ENCODE results near the gene STXBP5L.

Gene STXBP5L

GRCh38 chr3:121111914-121112612 lies 204.1 kb downstream of the STXBP5L start:
- no peak for TF ChIP-seq CTCF (conservative IDR thresholded peaks at IDR 0.05; ENCODE audit: low read depth, low read length)
- H3K79me2 ChIP-seq (ENCODE audit: insufficient read depth, low read depth): no peaks in the 10 kb centered on the region
- no peak overlapping the region for H3K9ac ChIP-seq
- H3K4me3 ChIP-seq (IDR thresholded peaks at IDR 0.05; ENCODE audit: insufficient read depth, low read depth, low read length): no peak overlapping the region
- H3K4me2 ChIP-seq: no peak overlapping the region
- H3K27me3 ChIP-seq (ENCODE audit: insufficient read depth, low read depth): no peaks in the 10 kb centered on the region
- no peaks in the 10 kb centered on the region for H3K4me1 ChIP-seq (ENCODE audit: low read depth, poor library complexity, severe bottlenecking)
- H3K27ac ChIP-seq: no peak overlapping the region
- no peak overlapping the region for H2AFZ ChIP-seq (ENCODE audit: low read depth)
- no peaks in the 10 kb centered on the region for H4K20me1 ChIP-seq (ENCODE audit: insufficient read depth)
- no peaks in the 10 kb centered on the region for H3K36me3 ChIP-seq (ENCODE audit: insufficient read depth)

GRCh38 chr3:121126033-121126706 lies 218.2 kb downstream of the STXBP5L start:
- Histone ChIP-seq H4K20me1 (ENCODE audit: insufficient read depth) (no peaks in the 10 kb centered on the region), H3K4me1 (ENCODE audit: low read depth, poor library complexity, severe bottlenecking) (no peaks in the 10 kb centered on the region), H3K9ac (no peak overlapping the region), H3K27me3 (ENCODE audit: insufficient read depth, low read depth) (no peaks in the 10 kb centered on the region), H3K79me2 (ENCODE audit: insufficient read depth, low read depth) (no peaks in the 10 kb centered on the region), H3K4me2 (no peak overlapping the region), H3K27ac (no peak overlapping the region), H2AFZ (ENCODE audit: low read depth) (no peak overlapping the region), H3K4me3 (IDR thresholded peaks at IDR 0.05; ENCODE audit: insufficient read depth, low read depth, low read length) (no peak overlapping the region), H3K36me3 (ENCODE audit: insufficient read depth) (no peaks in the 10 kb centered on the region)
- no peak for TF ChIP-seq CTCF (conservative IDR thresholded peaks at IDR 0.05; ENCODE audit: low read depth, low read length)

GRCh38 chr3:121126707-121127035 lies 218.7 kb downstream of the STXBP5L start:
- no peak overlapping the region for H3K27ac ChIP-seq
- no peaks in the 10 kb centered on the region for H3K36me3 ChIP-seq (ENCODE audit: insufficient read depth)
- TF ChIP-seq CTCF (conservative IDR thresholded peaks at IDR 0.05; ENCODE audit: low read depth, low read length): no peak
- no peak overlapping the region for H2AFZ ChIP-seq (ENCODE audit: low read depth)
- no peaks in the 10 kb centered on the region for H3K27me3 ChIP-seq (ENCODE audit: insufficient read depth, low read depth)
- no peaks in the 10 kb centered on the region for H3K4me1 ChIP-seq (ENCODE audit: low read depth, poor library complexity, severe bottlenecking)
- no peaks in the 10 kb centered on the region for H3K79me2 ChIP-seq (ENCODE audit: insufficient read depth, low read depth)
- H3K4me3 ChIP-seq (IDR thresholded peaks at IDR 0.05; ENCODE audit: insufficient read depth, low read depth, low read length): no peak overlapping the region
- no peak overlapping the region for H3K9ac ChIP-seq
- H3K4me2 ChIP-seq: no peak overlapping the region
- no peaks in the 10 kb centered on the region for H4K20me1 ChIP-seq (ENCODE audit: insufficient read depth)

GRCh38 chr3:121152573-121152972 lies 244.6 kb downstream of the STXBP5L start:
- Histone ChIP-seq H3K27me3 (ENCODE audit: insufficient read depth, low read depth) (no peaks in the 10 kb centered on the region), H3K9ac (no peak overlapping the region), H4K20me1 (ENCODE audit: insufficient read depth) (no peaks in the 10 kb centered on the region), H3K36me3 (ENCODE audit: insufficient read depth) (no peaks in the 10 kb centered on the region), H2AFZ (ENCODE audit: low read depth) (no peak overlapping the region), H3K79me2 (ENCODE audit: insufficient read depth, low read depth) (no peaks in the 10 kb centered on the region), H3K4me2 (no peak overlapping the region), H3K27ac (no peak overlapping the region), H3K4me3 (IDR thresholded peaks at IDR 0.05; ENCODE audit: insufficient read depth, low read depth, low read length) (no peak overlapping the region), H3K4me1 (ENCODE audit: low read depth, poor library complexity, severe bottlenecking) (no peaks in the 10 kb centered on the region)
- TF ChIP-seq CTCF (conservative IDR thresholded peaks at IDR 0.05; ENCODE audit: low read depth, low read length): peak; percentile 57

Data from KMS-11 (cell line).